PC-3 (cell line): ENCODE measurements around the gene PRR5. TPM values are rescaled to one million over a fixed set of nuclear protein-coding genes. Genes with fewer than 3 reads are reported as not detected.

ENCODE experiments used
- ATAC-seq: fragments of 200-7000 bp; cut with Tn5 transposase; 2 replicates; pipeline ENCODE4 v1.9.1; 2020; ENCODE audit warnings: mild to moderate bottlenecking, moderate library complexity
- BruUV-seq: library from RNA; stranded (reverse); fragments of 400-500 nt; replicated peaks from 2 replicates; lab custom pipeline; 2021; lab: Mats Ljungman, UMichigan
- CTCF ChIA-PET: fragments of 300-600 bp; sonication (Branson Sonifier 250); formaldehyde crosslinking; loops from one replicate; lab custom pipeline; 2022; ENCODE audit warnings: antibody characterized with exemption; lab: Charles Lee
- POLR2A ChIA-PET: fragments of 300-600 bp; sonication (Branson Sonifier 250); formaldehyde crosslinking; loops from one replicate; lab custom pipeline; 2022; ENCODE audit warnings: antibody characterized with exemption; ENCODE audit not compliant: unreplicated experiment; lab: Charles Lee
- DNase-seq: peaks from one replicate; pipeline ENCODE4 v3.0.0-alpha.2; 2015
- H2AFZ ChIP-seq: fragments of 300-600 bp; sonication (generic); 2 replicates; pipeline ENCODE4 v1.6.0; 2016; ENCODE audit warnings: antibody characterized with exemption, low read length
- H3F3A ChIP-seq: fragments of 300-600 bp; sonication (generic); one replicate; pipeline ENCODE4 v1.6.0; 2017; ENCODE audit warnings: antibody characterized with exemption, low read length, control low read depth, mild to moderate bottlenecking; ENCODE audit not compliant: unreplicated experiment
- H3K27ac ChIP-seq: fragments of 300-600 bp; sonication (generic); 2 replicates; pipeline ENCODE4 v1.5.1; 2016; ENCODE audit warnings: mild to moderate bottlenecking, low read length
- H3K27me3 ChIP-seq: fragments of 300-600 bp; sonication (generic); 2 replicates; pipeline ENCODE4 v1.6.1; 2016; ENCODE audit warnings: low read length, mixed read lengths
- H3K36me3 ChIP-seq: fragments of 300-600 bp; sonication (generic); 2 replicates; pipeline ENCODE4 v1.6.1; 2016; ENCODE audit warnings: low read depth, mixed run types, low read length, mixed read lengths
- H3K4me1 ChIP-seq: fragments of 300-600 bp; sonication (generic); 2 replicates; pipeline ENCODE4 v1.5.1; 2016; ENCODE audit warnings: low read length; ENCODE audit not compliant: insufficient read depth
- H3K4me2 ChIP-seq: fragments of 300-600 bp; sonication (generic); 2 replicates; pipeline ENCODE4 v1.6.0; 2016; ENCODE audit warnings: low read length
- H3K4me3 ChIP-seq: fragments of 300-600 bp; sonication (generic); 2 replicates; pipeline ENCODE4 v1.5.1; 2016; ENCODE audit warnings: mild to moderate bottlenecking, low read length, mixed read lengths
- H3K79me2 ChIP-seq: fragments of 300-600 bp; sonication (generic); 2 replicates; pipeline ENCODE4 v1.6.1; 2017; ENCODE audit warnings: low read length, mixed read lengths
- H3K9ac ChIP-seq: fragments of 300-600 bp; sonication (generic); 2 replicates; pipeline ENCODE4 v1.6.0; 2016; ENCODE audit warnings: mild to moderate bottlenecking, low read length
- H3K9me2 ChIP-seq: fragments of 300-600 bp; sonication (generic); replicated peaks from 2 replicates; pipeline ENCODE4 v1.6.1; 2016; ENCODE audit warnings: mixed run types, low read length, mixed read lengths
- H3K9me3 ChIP-seq: fragments of 300-600 bp; sonication (generic); 2 replicates; pipeline ENCODE4 v1.6.1; 2016; ENCODE audit warnings: low read length, mixed read lengths
- H4K20me1 ChIP-seq: fragments of 300-600 bp; sonication (generic); 2 replicates; pipeline ENCODE4 v1.6.1; 2016; ENCODE audit warnings: low read length, mixed read lengths
- CTCF ChIP-seq: fragments of 300-600 bp; sonication (generic); conservative IDR thresholded peaks from 2 replicates; pipeline ENCODE4 v1.5.1; 2017; ENCODE audit warnings: antibody characterized with exemption, low read depth, mild to moderate bottlenecking, low read length
- EZH2 ChIP-seq: fragments of 300-600 bp; sonication (generic); IDR thresholded peaks from one replicate; pipeline ENCODE4 v1.6.1; 2017; ENCODE audit warnings: antibody characterized with exemption, mild to moderate bottlenecking, low read length; ENCODE audit not compliant: unreplicated experiment
- EZH2phosphoT487 ChIP-seq: fragments of 300-600 bp; sonication (generic); IDR thresholded peaks from 2 replicates; pipeline ENCODE4 v1.6.1; 2018; ENCODE audit warnings: mild to moderate bottlenecking, antibody characterized with exemption, low read length, borderline replicate concordance
- intact Hi-C: fragments of 100-400 bp; cut with micrococcal nuclease; formaldehyde crosslinking; loops from 2 replicates; pipeline ENCODE4 v1.9.0; 2023
- total RNA-seq: library from RNA; depleted of rRNA; stranded (reverse); fragments of >200 nt; gene quantifications from 2 replicates; pipeline ENCODE4 v1.2.3, GENCODE V29; 2014

Gene PRR5
- total RNA-seq, 1 experiment from 2014 or later, result 14.5 TPM

DNA sequence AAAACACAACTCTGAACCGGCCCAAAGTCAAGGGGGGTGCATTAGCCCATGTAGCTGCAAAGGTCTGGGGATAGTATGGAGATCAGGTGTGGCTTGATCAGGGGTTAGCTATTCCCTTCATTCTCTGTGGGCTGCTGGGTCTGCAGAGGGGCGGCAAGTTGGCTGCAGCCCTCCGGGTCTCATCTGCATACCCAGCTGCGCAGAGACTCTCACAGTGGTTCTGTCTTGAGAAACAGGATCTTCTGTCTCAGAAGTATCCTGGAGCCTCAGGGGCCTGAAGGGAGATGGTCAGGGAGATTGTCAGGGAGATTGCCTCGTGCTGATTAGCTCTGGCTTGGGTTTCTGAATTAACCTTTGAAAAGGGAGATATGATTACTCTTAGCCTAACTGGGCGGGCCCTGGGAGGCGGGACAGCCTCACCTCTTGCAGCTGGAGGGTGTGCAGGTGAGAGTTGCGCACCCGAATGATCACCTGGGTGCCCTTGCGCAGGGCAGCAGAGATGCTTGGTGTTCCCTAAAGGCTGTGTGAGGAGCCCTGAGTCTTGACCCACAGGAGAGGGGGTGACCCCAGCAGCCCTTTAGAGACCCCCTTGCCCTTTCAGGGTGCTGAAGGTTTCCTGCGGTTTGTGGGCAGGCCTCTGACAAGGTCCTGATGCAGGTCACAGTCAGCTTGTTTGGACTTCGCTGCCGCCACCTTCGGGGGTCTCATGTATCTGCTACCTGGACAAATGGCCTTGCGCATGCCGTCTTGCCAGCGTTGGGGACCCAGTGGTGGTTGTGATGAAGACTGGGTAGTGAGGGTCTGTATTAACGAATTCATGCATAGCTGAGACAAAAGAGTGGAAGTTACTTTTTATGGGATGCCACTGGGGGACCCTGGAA is 57.7 kb downstream of the PRR5 start:
- BruUV-seq, result no TSS peak
- Histone ChIP-seq H4K20me1 (peaks cover 3% of the 10 kb centered on the region; the same call in 1 of the 2 replicates), H3K4me1 (peaks cover 34% of the 10 kb centered on the region), H2AFZ (no peak overlapping the region), H3K4me2 (no peak overlapping the region), H3K9ac (no peak overlapping the region), H3K9me2 (no peaks in the 10 kb centered on the region), H3K4me3 (no peak overlapping the region), H3K9me3 (no peaks in the 10 kb centered on the region), H3K27ac (no peak overlapping the region), H3K36me3 (no peaks in the 10 kb centered on the region), H3F3A (peaks cover 3% of the 10 kb centered on the region), H3K27me3 (no peaks in the 10 kb centered on the region), H3K79me2 (peaks cover 65% of the 10 kb centered on the region)
- ChIA-PET CTCF (no interaction called here), POLR2A (no interaction called here)
- TF ChIP-seq EZH2 (no peak), CTCF (no peak), EZH2phosphoT487 (no peak)
- no peak for DNase-seq
- no peak for ATAC-seq
- intact Hi-C loops, result no loop called here

DNA sequence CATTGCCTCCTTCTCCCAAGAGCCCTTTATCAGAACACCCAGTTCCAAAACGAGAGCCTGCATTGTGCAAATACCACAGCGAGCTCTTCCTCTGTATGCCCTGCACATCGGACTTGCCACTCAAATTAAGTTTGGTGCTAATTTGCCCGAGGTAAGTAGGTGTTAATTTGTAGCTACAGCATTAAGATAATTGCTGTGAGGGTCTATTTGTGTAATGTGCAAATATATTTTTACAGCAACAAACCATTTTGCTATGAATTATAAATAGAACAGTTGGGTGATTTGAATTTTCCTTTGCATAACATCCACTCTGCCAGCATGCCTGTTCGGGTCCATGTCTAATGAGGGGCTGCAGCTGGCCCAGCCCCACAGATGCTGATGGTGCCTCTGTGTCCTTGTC is 58.5 kb downstream of the PRR5 start:
- TF ChIP-seq EZH2 (no peak), EZH2phosphoT487 (no peak), CTCF (no peak)
- H3K79me2 ChIP-seq, result peaks cover 60% of the 10 kb centered on the region
- H3K27ac ChIP-seq, result no peak overlapping the region
- no peak for DNase-seq
- ChIA-PET CTCF (no interaction called here), POLR2A (no interaction called here)
- BruUV-seq, result no TSS peak
- no peak overlapping the region for H2AFZ ChIP-seq
- H3K36me3 ChIP-seq, result no peaks in the 10 kb centered on the region
- peaks cover 3% of the 10 kb centered on the region; the same call in 1 of the 2 replicates for H4K20me1 ChIP-seq
- H3K4me2 ChIP-seq, result no peak overlapping the region
- intact Hi-C loops, result no loop called here
- H3K4me1 ChIP-seq, result peaks cover 26% of the 10 kb centered on the region
- no peak for ATAC-seq
- H3K27me3 ChIP-seq, result no peaks in the 10 kb centered on the region
- H3K9me2 ChIP-seq, result no peaks in the 10 kb centered on the region
- H3K9me3 ChIP-seq, result no peaks in the 10 kb centered on the region
- no peak overlapping the region for H3K4me3 ChIP-seq
- no peak overlapping the region for H3K9ac ChIP-seq
- H3F3A ChIP-seq, result peaks cover 3% of the 10 kb centered on the region

GRCh38 chr22:44761025-44761424 is 59.0 kb downstream of the PRR5 start:
- no peaks in the 10 kb centered on the region for H3K27me3 ChIP-seq
- no peak overlapping the region for H3K9ac ChIP-seq
- DNase-seq (no peak), ATAC-seq (no peak)
- TF ChIP-seq CTCF, result no peak
- TF ChIP-seq EZH2phosphoT487, result no peak
- no peak for TF ChIP-seq EZH2
- no peaks in the 10 kb centered on the region for H3K9me2 ChIP-seq
- H4K20me1 ChIP-seq, result peaks cover 3% of the 10 kb centered on the region; the same call in 1 of the 2 replicates
- peaks cover 22% of the 10 kb centered on the region for H3K4me1 ChIP-seq
- H2AFZ ChIP-seq, result no peak overlapping the region
- intact Hi-C loops, result no loop called here
- CTCF ChIA-PET, result no interaction called here
- no peak overlapping the region for H3K4me2 ChIP-seq
- POLR2A ChIA-PET, result no interaction called here
- no peaks in the 10 kb centered on the region for H3K36me3 ChIP-seq
- no peaks in the 10 kb centered on the region for H3F3A ChIP-seq
- no peaks in the 10 kb centered on the region for H3K9me3 ChIP-seq
- H3K4me3 ChIP-seq, result no peak overlapping the region
- peaks cover 59% of the 10 kb centered on the region for H3K79me2 ChIP-seq
- no TSS peak for BruUV-seq
- no peak overlapping the region for H3K27ac ChIP-seq
